ENCODE results near the gene CCDC157. TPM values are rescaled to one million over a fixed set of nuclear protein-coding genes. Genes with fewer than 3 reads are reported as not detected.

CCDC157 gene
- total RNA-seq, 4 donors from 2014 or later, result 2.2 to 4.7 (median 3.1) TPM

DNA sequence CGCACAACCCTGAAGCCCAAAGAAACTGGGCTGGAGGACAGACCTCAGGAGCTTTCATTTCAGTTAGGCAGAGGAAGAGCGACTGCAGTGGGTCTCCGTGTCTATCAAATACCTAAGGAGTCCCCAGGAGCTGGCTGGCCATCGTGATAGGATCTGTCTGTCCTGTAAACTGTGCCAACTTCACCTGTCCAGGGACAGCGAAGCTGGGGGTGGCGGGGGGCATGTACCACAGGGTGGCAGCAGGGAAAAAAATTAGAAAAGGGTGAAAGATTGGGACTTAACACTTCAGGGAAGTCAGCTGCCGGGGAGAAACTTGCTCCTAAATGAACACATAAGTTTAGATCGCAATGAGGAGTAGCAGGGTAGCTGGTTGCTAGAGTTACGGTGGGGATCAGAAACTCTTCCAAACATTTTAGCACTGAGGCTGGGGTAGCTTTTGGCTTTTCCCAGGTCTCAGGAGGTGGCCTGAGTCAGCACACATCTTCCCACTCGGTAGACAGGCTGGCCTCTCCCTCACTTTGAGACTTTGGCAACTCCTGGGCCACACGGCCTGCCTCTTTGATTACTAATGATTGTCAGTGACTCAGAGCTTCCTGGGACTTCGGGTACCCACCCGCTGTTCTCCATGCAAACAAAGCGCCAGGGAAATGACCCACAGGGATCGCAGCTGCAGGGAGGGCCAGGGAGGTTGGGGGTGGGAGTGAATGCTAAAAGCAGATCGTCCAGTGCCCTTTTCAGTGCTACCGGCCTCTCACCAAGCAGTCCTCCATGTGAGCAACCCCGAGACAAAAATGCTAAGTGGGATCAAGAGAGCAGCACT lies 65.9 kb downstream of the CCDC157 start:
- 56% methylated on average over 11 of the region's 18 CpGs for WGBS
- DNase-seq (ENCODE audit: low spot score in 2 of 2), result peak; percentile 84 to 90
- Histone ChIP-seq H3K27ac (peak overlapping the region; percentile 99), H3K4me1 (peaks cover 67% of the 10 kb centered on the region), H3K27me3 (no peaks in the 10 kb centered on the region), H3K36me3 (peaks cover 10% of the 10 kb centered on the region), H3K4me3 (peak overlapping the region; percentile 66), H3K9me3 (no peaks in the 10 kb centered on the region)
- TF ChIP-seq POLR2A (IDR thresholded peaks at IDR 0.05) (no peak), POLR2AphosphoS5 (IDR thresholded peaks at IDR 0.05) (peak in 1 of 3 donors; percentile 82)

DNA sequence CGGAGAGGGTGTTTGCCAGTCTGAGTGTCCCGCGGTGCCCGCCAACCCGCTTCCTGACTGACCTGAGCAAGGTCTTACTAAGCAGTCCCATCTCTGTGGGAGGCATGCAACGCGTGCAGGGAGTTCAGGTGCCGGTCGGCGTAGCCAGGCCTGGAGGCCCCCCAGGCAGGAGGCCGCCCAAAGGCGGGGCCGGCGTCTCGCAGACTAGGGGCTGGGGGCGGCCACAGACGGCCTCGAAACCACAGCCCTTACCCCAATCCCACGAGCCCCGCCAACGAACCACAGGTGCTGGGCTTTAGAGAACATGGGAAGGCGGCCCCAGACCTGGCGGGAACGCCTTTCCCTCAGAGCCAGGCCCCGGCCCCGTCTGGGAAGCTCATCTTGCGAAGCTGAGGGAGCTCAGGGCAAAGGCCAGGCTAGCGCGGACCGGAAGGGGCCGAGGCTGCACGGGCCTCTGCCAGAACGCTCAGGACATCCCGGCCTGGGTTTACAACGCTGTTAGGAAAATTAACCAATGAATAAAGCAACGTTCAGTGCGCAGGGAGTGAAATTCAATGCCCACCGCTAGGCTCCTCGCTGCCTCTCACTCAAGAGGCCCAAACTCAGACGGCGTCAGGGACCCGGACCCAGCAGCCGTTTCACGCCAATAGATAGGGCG lies 66.6 kb downstream of the CCDC157 start:
- H3K36me3 ChIP-seq, result peaks cover 3% of the 10 kb centered on the region
- H3K9me3 ChIP-seq, result no peaks in the 10 kb centered on the region
- WGBS, result 0% methylated on average over 11 of the region's 45 CpGs
- peak; percentile 87 to 89 for DNase-seq (ENCODE audit: low spot score in 2 of 2)
- peaks cover 67% of the 10 kb centered on the region for H3K4me1 ChIP-seq
- TF ChIP-seq POLR2A (IDR thresholded peaks at IDR 0.05) (peak; percentile 40 to 83), POLR2AphosphoS5 (IDR thresholded peaks at IDR 0.05) (no peak)
- TF ChIP-seq, protein P1, sequence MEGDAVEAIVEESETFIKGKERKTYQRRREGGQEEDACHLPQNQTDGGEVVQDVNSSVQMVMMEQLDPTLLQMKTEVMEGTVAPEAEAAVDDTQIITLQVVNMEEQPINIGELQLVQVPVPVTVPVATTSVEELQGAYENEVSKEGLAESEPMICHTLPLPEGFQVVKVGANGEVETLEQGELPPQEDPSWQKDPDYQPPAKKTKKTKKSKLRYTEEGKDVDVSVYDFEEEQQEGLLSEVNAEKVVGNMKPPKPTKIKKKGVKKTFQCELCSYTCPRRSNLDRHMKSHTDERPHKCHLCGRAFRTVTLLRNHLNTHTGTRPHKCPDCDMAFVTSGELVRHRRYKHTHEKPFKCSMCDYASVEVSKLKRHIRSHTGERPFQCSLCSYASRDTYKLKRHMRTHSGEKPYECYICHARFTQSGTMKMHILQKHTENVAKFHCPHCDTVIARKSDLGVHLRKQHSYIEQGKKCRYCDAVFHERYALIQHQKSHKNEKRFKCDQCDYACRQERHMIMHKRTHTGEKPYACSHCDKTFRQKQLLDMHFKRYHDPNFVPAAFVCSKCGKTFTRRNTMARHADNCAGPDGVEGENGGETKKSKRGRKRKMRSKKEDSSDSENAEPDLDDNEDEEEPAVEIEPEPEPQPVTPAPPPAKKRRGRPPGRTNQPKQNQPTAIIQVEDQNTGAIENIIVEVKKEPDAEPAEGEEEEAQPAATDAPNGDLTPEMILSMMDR (IDR thresholded peaks at IDR 0.05), result no peak
- H3K27me3 ChIP-seq, result no peaks in the 10 kb centered on the region
- peak overlapping the region; percentile 66 for H3K4me3 ChIP-seq
- peak overlapping the region; percentile 99 for H3K27ac ChIP-seq

DNA sequence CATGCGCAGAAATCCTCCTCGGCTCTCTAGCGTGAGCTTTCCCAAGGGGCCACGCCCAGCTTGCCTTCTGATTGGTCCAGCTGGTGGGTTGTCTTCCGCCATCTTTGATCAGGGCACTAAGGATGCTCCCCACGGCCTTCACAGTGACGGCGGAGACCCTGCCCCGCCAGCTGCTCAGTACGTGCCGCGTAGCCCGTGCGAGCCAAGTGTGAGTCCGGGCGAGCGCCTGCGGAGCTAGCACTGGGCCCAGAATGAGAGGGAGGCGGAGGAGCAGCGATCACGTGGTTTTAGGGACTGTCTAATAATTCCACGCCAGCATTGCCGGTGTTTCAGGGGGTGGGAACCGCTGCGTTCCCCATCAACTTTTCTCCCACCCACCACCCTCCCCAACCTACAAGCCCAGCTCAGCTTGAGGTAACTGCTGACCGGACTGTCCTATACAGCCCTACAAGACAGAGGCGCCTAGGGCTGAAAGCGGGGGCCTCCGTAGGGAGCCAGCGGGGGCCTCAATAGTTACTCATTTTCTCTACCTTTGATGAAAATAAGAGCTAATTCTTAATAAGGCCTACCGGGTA lies 67.2 kb downstream of the CCDC157 start:
- Histone ChIP-seq H3K4me1 (peaks cover 67% of the 10 kb centered on the region), H3K9me3 (no peaks in the 10 kb centered on the region), H3K36me3 (no peaks in the 10 kb centered on the region), H3K27me3 (no peaks in the 10 kb centered on the region), H3K4me3 (peak overlapping the region; percentile 66), H3K27ac (peak overlapping the region; percentile 99)
- WGBS, result 2% methylated on average over 20 of the region's 31 CpGs
- TF ChIP-seq POLR2A (IDR thresholded peaks at IDR 0.05), result peak in 1 of 2 donors; percentile 5
- TF ChIP-seq EP300 (IDR thresholded peaks at IDR 0.05), result no peak
- TF ChIP-seq POLR2AphosphoS5 (IDR thresholded peaks at IDR 0.05), result peak in 2 of 3 donors; percentile 80 to 94
- TF ChIP-seq, protein P1 (IDR thresholded peaks at IDR 0.05), result no peak
- peak; percentile 99 to 100 for DNase-seq (ENCODE audit: low spot score in 2 of 2)

DNA sequence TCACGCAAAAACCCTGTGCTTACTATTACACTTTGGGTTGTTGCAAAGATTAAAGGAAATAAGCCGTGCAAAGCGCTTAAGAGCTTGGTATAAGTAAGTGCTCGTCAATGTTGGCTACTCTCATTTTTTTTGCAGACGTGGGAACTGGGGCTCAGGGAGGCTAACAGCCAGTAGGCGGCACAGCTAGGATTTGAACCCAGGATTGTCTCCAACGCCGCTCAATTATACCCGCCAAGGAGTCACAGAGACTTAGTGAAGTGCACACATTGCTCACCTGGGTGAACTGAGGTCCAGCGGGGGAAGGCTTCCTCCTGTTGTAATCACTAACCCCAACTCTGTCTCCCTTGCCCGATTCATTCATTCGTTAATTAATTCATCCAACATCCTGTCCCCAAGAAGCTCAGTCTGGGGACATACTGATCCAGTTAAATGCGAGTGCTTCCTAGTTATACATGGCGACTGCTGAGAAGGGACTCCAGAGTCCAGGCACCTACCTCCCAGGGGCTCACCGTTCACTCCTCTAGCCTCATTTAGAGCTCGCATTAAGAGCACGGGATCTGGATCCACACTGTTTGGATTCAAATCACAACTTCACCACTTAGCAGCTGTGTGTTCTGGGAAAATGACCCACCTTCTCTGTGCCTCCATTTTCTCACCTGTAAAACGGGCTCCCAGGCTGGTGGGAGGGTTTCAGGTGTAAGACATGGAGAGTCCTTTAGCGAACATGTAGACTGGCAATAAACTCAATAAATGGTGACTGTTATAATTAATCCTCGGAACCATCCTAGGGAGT lies 67.9 kb downstream of the CCDC157 start:
- WGBS, result 34% methylated on average over 20 of the region's 20 CpGs
- H3K4me1 ChIP-seq, result peaks cover 67% of the 10 kb centered on the region

DNA sequence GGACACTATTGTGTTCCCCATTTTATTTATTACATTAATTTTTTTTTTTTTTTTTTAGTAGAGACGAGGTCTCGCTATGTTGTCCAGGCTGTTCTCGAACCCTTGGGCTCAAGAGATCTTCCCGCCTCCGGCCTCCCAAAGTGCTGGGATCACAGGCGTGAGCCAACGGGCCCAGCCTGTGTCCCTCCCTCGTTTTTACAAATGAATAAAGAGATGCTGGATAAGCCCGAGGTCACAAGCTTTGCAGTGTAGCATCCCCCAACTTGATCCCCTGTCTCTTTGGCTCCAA lies 68.5 kb downstream of the CCDC157 start:
- no peak for DNase-seq (ENCODE audit: low spot score in 2 of 2)
- Histone ChIP-seq H3K4me1 (peaks cover 62% of the 10 kb centered on the region), H3K27me3 (no peaks in the 10 kb centered on the region), H3K27ac (no peak overlapping the region), H3K9me3 (no peaks in the 10 kb centered on the region), H3K36me3 (no peaks in the 10 kb centered on the region), H3K4me3 (peak overlapping the region; percentile 60)
- WGBS, result 7% methylated on average over 9 of the region's 9 CpGs
- TF ChIP-seq, protein P1 (IDR thresholded peaks at IDR 0.05), result no peak
- TF ChIP-seq EP300 (IDR thresholded peaks at IDR 0.05), result no peak
- no peak for TF ChIP-seq POLR2A (IDR thresholded peaks at IDR 0.05)

More for the DNA sequence above, 67.9 kb downstream of the CCDC157 start:
- Histone ChIP-seq H3K36me3 (no peaks in the 10 kb centered on the region), H3K27me3 (no peaks in the 10 kb centered on the region), H3K4me3 (peak overlapping the region; percentile 66), H3K27ac (peak overlapping the region; percentile 99), H3K9me3 (no peaks in the 10 kb centered on the region)
- TF ChIP-seq POLR2AphosphoS5 (IDR thresholded peaks at IDR 0.05) (no peak), POLR2A (IDR thresholded peaks at IDR 0.05) (no peak), EP300 (IDR thresholded peaks at IDR 0.05) (no peak)
- TF ChIP-seq, protein P1 (IDR thresholded peaks at IDR 0.05), result no peak
- no peak for DNase-seq (ENCODE audit: low spot score in 2 of 2)

Measured in suprapubic skin (tissue), 4 donors.